Activated CD8-positive, alpha-beta memory T cell treated with anti-CD3 and anti-CD28 coated beads, Interleukin-2, amount 10 ng/mL, durations not matched to agents 7 days and 5 days (primary cell): Measurements from ENCODE around the gene RPRD1A. TPM values are rescaled to one million over a fixed set of nuclear protein-coding genes. Genes with fewer than 3 reads are reported as not detected.

Experiments
- ATAC-seq: fragments of 150-1000 bp; cut with Tn5 transposase; one replicate; pipeline ENCODE4 v1.10.0; 2021; ENCODE audit warnings: moderate library complexity
- CTCF ChIA-PET: fragments of 350-600 bp; sonication (Branson Sonifier 250); formaldehyde crosslinking; loops from one replicate; lab custom pipeline; 2021; ENCODE audit warnings: antibody characterized with exemption; lab: Charles Lee
- DNase-seq: peaks from one replicate; pipeline ENCODE4 v3.0.0-alpha.2; 2020
- H3K27ac Mint-ChIP-seq: one replicate; pipeline ENCODE4 v1.8.0; 2021; ENCODE audit warnings: mild to moderate bottlenecking, mixed read lengths
- H3K27me3 Mint-ChIP-seq: one replicate; pipeline ENCODE4 v1.8.0; 2021; ENCODE audit warnings: mixed read lengths
- H3K36me3 Mint-ChIP-seq: one replicate; pipeline ENCODE4 v1.8.0; 2021; ENCODE audit warnings: mild to moderate bottlenecking, mixed read lengths
- H3K4me1 Mint-ChIP-seq: one replicate; pipeline ENCODE4 v1.8.0; 2021; ENCODE audit warnings: mixed read lengths
- H3K4me3 Mint-ChIP-seq: one replicate; pipeline ENCODE4 v1.8.0; 2021; ENCODE audit warnings: mild to moderate bottlenecking, moderate library complexity, mixed read lengths
- H3K9me3 Mint-ChIP-seq: one replicate; pipeline ENCODE4 v1.8.0; 2022; ENCODE audit warnings: low read depth, mixed read lengths
- total RNA-seq, 2 experiments: library from RNA; stranded (reverse); gene quantifications; one replicate each; pipeline ENCODE4 v1.2.3, GENCODE V29; 2021

RPRD1A gene
- total RNA-seq, 2 experiments from 2014 or later = 26.2 to 33.4 TPM

GRCh38 chr18:36009214-36009613 lies 58.1 kb downstream of the RPRD1A start:
- no peaks in the 10 kb centered on the region for H3K36me3 Mint-ChIP-seq
- CTCF ChIA-PET = no interaction called here
- DNase-seq (no peak), ATAC-seq (no peak)
- H3K27ac Mint-ChIP-seq = no peak overlapping the region
- H3K4me1 Mint-ChIP-seq = no peaks in the 10 kb centered on the region
- no peak overlapping the region for H3K4me3 Mint-ChIP-seq
- H3K9me3 Mint-ChIP-seq = no peaks in the 10 kb centered on the region
- no peaks in the 10 kb centered on the region for H3K27me3 Mint-ChIP-seq

- ATAC-seq (no peak), DNase-seq (no peak)
- Mint-ChIP-seq H3K4me3 (no peak overlapping the region), H3K4me1 (no peaks in the 10 kb centered on the region), H3K27ac (no peak overlapping the region), H3K27me3 (no peaks in the 10 kb centered on the region), H3K9me3 (no peaks in the 10 kb centered on the region), H3K36me3 (no peaks in the 10 kb centered on the region)
- CTCF ChIA-PET = no interaction called here
These were observed 60.4 kb downstream of the RPRD1A start for GRCh38 chr18:36006997-36007396.

- DNase-seq = no peak
- Mint-ChIP-seq H3K36me3 (no peaks in the 10 kb centered on the region), H3K27ac (no peak overlapping the region), H3K9me3 (no peaks in the 10 kb centered on the region), H3K27me3 (no peaks in the 10 kb centered on the region), H3K4me3 (no peak overlapping the region), H3K4me1 (no peaks in the 10 kb centered on the region)
- CTCF ChIA-PET = no interaction called here
- no peak for ATAC-seq
These were observed 67.4 kb downstream of the RPRD1A start for GRCh38 chr18:35999925-36000324.

- no peaks in the 10 kb centered on the region for H3K9me3 Mint-ChIP-seq
- no peak for ATAC-seq
- H3K4me3 Mint-ChIP-seq = no peak overlapping the region
- no peaks in the 10 kb centered on the region for H3K4me1 Mint-ChIP-seq
- no peaks in the 10 kb centered on the region for H3K27me3 Mint-ChIP-seq
- no peaks in the 10 kb centered on the region for H3K36me3 Mint-ChIP-seq
- DNase-seq = no peak
- CTCF ChIA-PET = no interaction called here
- H3K27ac Mint-ChIP-seq = no peak overlapping the region
These were observed 68.4 kb downstream of the RPRD1A start for GRCh38 chr18:35998967-35999366.

GRCh38 chr18:35993013-35993412 lies 74.3 kb downstream of the RPRD1A start:
- Mint-ChIP-seq H3K4me3 (no peak overlapping the region), H3K27me3 (no peaks in the 10 kb centered on the region), H3K27ac (no peak overlapping the region), H3K9me3 (no peaks in the 10 kb centered on the region), H3K4me1 (no peaks in the 10 kb centered on the region), H3K36me3 (peaks cover 8% of the 10 kb centered on the region)
- no peak for ATAC-seq
- DNase-seq = no peak
- CTCF ChIA-PET = no interaction called here

- H3K36me3 Mint-ChIP-seq = peaks cover 13% of the 10 kb centered on the region
- ATAC-seq (no peak), DNase-seq (no peak)
- CTCF ChIA-PET = no interaction called here
- no peaks in the 10 kb centered on the region for H3K9me3 Mint-ChIP-seq
- no peak overlapping the region for H3K4me3 Mint-ChIP-seq
- H3K4me1 Mint-ChIP-seq = no peaks in the 10 kb centered on the region
- H3K27me3 Mint-ChIP-seq = no peaks in the 10 kb centered on the region
- no peak overlapping the region for H3K27ac Mint-ChIP-seq
These were observed 75.7 kb downstream of the RPRD1A start for GRCh38 chr18:35991696-35992095.

- CTCF ChIA-PET = no interaction called here
- ATAC-seq = no peak
- Mint-ChIP-seq H3K4me1 (no peaks in the 10 kb centered on the region), H3K27me3 (no peaks in the 10 kb centered on the region), H3K27ac (no peak overlapping the region), H3K36me3 (peaks cover 39% of the 10 kb centered on the region), H3K4me3 (no peak overlapping the region), H3K9me3 (no peaks in the 10 kb centered on the region)
- DNase-seq = no peak
These were observed 83.5 kb downstream of the RPRD1A start for GRCh38 chr18:35983818-35984217.

- ATAC-seq = no peak
- no peak for DNase-seq
- no peaks in the 10 kb centered on the region for H3K27me3 Mint-ChIP-seq
- no peaks in the 10 kb centered on the region for H3K4me1 Mint-ChIP-seq
- H3K9me3 Mint-ChIP-seq = no peaks in the 10 kb centered on the region
- CTCF ChIA-PET = no interaction called here
- no peak overlapping the region for H3K4me3 Mint-ChIP-seq
- no peak overlapping the region for H3K27ac Mint-ChIP-seq
- peaks cover 41% of the 10 kb centered on the region for H3K36me3 Mint-ChIP-seq
These were observed 84.2 kb downstream of the RPRD1A start for GRCh38 chr18:35983147-35983546.

GRCh38 chr18:35982409-35983114 lies 84.8 kb downstream of the RPRD1A start:
- ATAC-seq (no peak), DNase-seq (no peak)
- CTCF ChIA-PET = no interaction called here
- Mint-ChIP-seq H3K9me3 (no peaks in the 10 kb centered on the region), H3K27ac (no peak overlapping the region), H3K27me3 (no peaks in the 10 kb centered on the region), H3K4me3 (no peak overlapping the region), H3K36me3 (peaks cover 45% of the 10 kb centered on the region), H3K4me1 (peaks cover 2% of the 10 kb centered on the region)

- Mint-ChIP-seq H3K27me3 (no peaks in the 10 kb centered on the region), H3K4me1 (peaks cover 16% of the 10 kb centered on the region), H3K4me3 (no peak overlapping the region), H3K9me3 (no peaks in the 10 kb centered on the region), H3K27ac (no peak overlapping the region), H3K36me3 (peaks cover 58% of the 10 kb centered on the region)
- no peak for DNase-seq
- CTCF ChIA-PET = no interaction called here
- no peak for ATAC-seq
These were observed 88.2 kb downstream of the RPRD1A start for GRCh38 chr18:35979112-35979511.

- H3K36me3 Mint-ChIP-seq = peaks cover 41% of the 10 kb centered on the region
- H3K4me1 Mint-ChIP-seq = peaks cover 43% of the 10 kb centered on the region
- CTCF ChIA-PET = interaction anchor here (2.0 kb wide), 1 partner anchor 44 kb away, joined by 4 read pairs; no protein-coding TSS in a partner anchor
These were observed 93.2 kb downstream of the RPRD1A start for GRCh38 chr18:35974181-35974580.

GRCh38 chr18:35973650-35974049 lies 93.7 kb downstream of the RPRD1A start:
- Mint-ChIP-seq H3K27me3 (no peaks in the 10 kb centered on the region), H3K4me3 (peak overlapping the region; percentile 87), H3K9me3 (no peaks in the 10 kb centered on the region), H3K27ac (peak overlapping the region; percentile 96), H3K4me1 (peaks cover 43% of the 10 kb centered on the region), H3K36me3 (peaks cover 37% of the 10 kb centered on the region)
- CTCF ChIA-PET = interaction anchor here (0.7 kb wide), 1 partner anchor 23 kb away, joined by 3 read pairs; no protein-coding TSS in a partner anchor
- no peak for ATAC-seq
- DNase-seq = no peak

More at GRCh38 chr18:35974181-35974580, 93.2 kb downstream of the RPRD1A start:
- ATAC-seq (no peak), DNase-seq (no peak)
- H3K27ac Mint-ChIP-seq = peak overlapping the region; percentile 5
- H3K27me3 Mint-ChIP-seq = no peaks in the 10 kb centered on the region
- H3K9me3 Mint-ChIP-seq = no peaks in the 10 kb centered on the region
- peak overlapping the region; percentile 87 for H3K4me3 Mint-ChIP-seq

- no peaks in the 10 kb centered on the region for H3K27me3 Mint-ChIP-seq
- peak within 1 kb of the TSS; percentile 87 for H3K4me3 Mint-ChIP-seq
- peaks cover 44% of the 10 kb centered on the region for H3K4me1 Mint-ChIP-seq
- peaks cover 26% of the 10 kb centered on the region for H3K36me3 Mint-ChIP-seq
- ATAC-seq (peak; percentile 89), DNase-seq (peak; percentile 96)
- H3K9me3 Mint-ChIP-seq = no peaks in the 10 kb centered on the region
- H3K27ac Mint-ChIP-seq = peak within 1 kb of the TSS; percentile 96
- CTCF ChIA-PET = interaction anchor here (0.9 to 1.2 kb wide), 3 partner anchors 14 to 946 kb away, joined by 3 to 6 read pairs (median 4); no protein-coding TSS in a partner anchor
These were observed 95.0 kb downstream of the RPRD1A start, which contains the start of gene RMP24 for GRCh38 chr18:35972197-35973000. Gene RMP24 (plus strand): TSS chr18:35972679.
